ENCODE measurements around the gene SLC2A9.

SLC2A9 gene

DNA sequence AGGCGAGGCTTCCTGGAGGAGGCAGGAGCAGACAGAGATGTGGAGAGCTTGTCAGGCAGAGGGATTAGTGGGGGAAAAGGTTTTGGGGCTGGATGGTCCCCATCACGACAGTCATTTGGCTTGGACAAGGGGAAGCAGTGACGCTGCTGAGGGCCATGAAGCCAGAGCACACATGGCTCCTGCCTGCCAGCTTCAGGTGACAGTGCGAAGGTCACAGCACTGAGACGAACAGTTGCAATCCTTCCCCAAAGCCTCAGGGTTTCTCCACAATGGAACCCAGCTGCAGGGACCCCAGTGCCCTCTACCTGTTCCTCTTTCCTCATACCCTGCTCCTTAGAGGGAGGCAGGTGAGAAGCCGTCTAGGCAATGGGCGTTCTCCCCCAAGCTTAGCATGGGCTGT lies 129.6 kb downstream of the SLC2A9 start:
- no peak for DNase-seq (ENCODE audit: low spot score)

DNA sequence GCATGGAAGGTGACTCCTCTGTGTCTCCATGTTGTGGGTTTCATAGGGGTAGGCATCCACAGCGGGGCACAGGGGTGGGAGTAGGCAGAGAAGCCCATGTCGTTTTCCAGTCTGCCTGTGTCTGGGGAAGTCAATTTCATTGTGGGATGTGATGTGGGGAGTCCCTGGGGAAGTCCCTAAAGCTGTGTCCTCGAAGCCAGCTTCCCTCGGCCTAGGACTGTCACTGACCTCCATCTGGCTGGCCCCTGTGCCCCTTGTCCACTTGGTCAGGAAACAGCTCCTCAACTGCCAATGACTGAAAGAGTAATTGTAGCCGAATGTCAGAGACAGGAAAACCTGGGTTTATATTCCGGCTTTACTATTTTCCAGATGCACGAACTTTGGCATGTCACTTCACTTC lies 130.2 kb downstream of the SLC2A9 start:
- DNase-seq (ENCODE audit: low spot score) = no peak

DNA sequence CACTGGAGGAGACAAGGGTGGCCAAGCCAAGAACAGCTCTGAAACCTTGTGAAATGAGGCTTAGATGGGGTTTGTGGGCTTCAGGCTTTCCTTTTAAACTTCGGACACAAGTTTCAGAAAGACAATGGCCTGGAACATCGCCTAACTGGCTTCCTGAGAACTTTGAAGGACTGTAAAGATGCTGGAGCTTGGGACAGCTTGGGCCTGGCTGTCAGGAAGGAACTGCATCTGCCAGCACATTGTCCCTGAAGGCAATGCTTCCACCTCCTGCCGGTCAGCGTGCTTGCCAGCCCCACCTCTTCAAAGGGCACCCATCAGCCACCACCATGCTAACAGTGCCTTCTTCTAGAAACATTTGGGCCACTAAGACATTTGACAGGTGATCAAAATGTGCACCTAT lies 132.0 kb downstream of the SLC2A9 start:
- no peak for DNase-seq (ENCODE audit: low spot score)

DNA sequence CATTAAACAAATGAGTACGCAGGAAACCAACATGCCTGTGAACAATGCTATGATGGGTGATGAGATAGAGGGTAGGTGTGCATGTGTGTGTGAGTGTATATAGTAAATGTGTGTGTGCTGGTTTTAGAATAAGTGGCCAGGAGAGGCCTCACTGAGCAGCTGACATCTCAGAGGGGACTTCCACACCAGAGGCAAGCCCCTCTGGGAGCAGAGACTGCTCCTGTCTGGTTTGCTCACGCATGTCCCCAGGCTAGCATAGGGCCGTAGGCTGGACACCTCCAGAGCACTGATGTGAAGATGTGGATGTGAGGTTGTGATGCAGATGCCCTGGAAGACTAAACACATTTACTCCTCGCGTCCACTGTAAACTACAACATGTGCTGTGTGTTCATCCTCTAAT lies 135.3 kb downstream of the SLC2A9 start:
- DNase-seq (ENCODE audit: low spot score) = no peak

DNA sequence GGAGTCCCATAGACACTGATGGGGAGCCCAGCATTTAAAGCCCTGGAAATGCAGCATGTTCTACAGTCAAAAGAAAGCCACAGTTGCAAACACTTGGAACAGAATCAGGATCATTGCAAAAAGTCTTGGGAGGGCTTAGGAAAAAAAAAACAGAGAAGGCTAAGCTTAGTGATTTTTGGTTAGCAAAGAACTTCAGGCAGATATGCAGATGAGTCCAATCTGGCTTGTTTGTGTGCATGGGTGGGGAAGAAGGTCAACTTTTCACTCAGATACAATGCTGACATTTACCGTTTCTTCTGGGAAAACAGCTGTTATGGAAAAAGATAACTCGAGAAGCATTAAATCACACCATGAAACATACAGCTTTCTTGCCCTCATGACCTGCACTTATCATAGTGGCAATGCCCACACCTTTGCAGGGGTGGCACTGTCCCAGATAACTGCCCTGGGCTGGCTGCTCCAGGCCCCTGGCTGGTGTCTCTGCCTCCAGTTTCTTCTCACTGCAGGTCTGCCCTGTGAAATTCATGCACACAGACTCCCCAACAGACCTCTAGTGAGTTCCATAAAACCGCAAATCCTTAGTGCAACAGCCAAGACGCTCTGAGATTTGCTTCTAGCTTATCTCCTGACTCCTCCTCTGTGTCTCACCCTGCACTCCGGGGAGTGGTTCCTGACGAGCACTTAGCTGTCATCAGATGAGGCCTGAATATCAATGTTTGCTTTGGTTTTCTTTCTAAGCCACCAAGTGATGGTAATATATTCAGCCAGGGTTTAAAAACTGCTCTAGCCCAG lies 140.7 kb downstream of the SLC2A9 start:
- DNase-seq (ENCODE audit: low spot score) = no peak

DNA sequence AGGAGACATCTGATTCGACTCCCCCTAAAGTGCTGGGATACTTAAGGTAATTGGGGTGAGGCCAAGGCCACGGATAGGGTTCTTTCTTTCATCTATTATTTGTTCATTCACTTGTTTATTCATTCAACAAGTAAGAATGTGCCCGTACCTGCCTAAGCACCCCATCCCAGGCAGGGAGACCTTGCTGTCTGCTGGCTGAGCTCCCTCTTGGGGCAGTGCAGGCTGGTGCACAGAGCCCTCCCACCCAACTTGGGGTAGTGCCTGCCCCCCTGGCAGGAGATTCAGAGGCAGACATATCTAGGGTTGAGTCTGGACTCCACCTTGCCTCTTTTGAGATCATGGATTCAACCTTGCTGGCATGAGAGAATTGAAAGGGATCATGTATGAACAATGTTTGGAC lies 144.2 kb downstream of the SLC2A9 start:
- DNase-seq (ENCODE audit: low spot score) = no peak

DNA sequence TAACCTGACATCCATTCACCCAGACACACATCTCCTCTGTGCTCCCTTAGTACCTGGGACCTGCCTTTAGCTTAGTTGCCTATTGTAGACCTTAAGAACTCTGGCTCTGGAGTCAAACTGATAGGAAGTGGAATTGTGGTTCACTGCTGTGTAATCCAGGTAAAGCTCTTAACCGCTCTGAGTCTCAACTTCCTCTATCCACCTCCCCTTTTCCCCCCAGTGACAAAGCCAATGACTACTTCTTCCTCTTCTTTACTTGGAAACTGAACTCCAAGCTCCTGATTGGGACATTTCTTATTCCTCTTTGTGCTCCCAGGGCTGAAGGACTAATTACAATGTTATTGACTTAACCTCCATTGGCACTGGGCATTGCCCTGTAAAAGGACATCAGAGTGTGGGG lies 145.8 kb downstream of the SLC2A9 start:
- no peak for DNase-seq (ENCODE audit: low spot score)

DNA sequence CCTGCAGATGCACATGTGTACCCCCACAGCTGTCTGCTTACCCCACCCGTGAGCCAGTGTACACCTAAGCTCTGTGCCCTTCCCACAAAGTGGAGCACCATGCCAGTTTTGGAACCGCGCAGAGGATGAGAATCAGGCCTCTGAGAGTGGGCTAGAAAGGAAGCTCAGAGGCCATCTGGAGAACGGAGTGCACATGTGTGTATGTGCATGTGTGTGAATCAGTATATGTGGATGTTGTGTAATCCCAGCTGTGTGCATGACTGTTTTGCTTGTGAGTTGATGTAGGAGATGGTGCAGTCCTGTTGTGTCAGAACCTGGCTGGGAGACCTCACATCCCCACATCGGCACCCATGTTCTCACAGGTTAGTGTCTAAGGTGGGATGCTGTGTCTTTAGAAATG lies 146.9 kb downstream of the SLC2A9 start:
- DNase-seq (ENCODE audit: low spot score) = no peak

DNA sequence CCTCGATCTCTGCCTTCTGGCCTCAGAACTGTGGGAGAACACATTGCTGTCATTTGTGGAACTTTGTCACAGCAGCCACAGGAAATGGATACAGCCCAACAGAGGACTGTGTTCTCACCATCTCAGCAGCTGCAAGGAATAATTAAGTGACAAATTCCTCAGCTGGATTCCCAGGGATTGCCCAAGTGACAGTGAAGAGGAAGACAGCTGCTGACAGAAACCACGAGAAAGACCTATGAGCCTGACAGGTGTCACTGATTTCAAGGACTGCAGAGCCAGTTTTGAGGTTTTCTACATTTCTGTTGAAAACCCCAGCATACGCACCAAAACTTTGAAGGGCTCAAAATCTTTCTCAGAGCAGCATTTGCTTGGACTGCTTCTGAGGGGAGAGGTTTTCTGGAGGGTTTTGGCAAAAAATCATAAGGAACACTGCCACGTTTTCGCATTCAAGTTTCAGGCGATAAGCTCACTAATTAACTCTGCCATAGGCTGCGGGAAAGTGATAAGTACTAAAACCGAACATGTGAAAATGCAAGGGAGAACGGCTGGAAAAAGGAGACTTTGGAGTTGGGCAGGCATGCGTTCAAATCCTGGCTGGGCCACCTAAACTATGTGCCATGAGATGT lies 151.0 kb downstream of the SLC2A9 start:
- no peak for DNase-seq (ENCODE audit: low spot score)

DNA sequence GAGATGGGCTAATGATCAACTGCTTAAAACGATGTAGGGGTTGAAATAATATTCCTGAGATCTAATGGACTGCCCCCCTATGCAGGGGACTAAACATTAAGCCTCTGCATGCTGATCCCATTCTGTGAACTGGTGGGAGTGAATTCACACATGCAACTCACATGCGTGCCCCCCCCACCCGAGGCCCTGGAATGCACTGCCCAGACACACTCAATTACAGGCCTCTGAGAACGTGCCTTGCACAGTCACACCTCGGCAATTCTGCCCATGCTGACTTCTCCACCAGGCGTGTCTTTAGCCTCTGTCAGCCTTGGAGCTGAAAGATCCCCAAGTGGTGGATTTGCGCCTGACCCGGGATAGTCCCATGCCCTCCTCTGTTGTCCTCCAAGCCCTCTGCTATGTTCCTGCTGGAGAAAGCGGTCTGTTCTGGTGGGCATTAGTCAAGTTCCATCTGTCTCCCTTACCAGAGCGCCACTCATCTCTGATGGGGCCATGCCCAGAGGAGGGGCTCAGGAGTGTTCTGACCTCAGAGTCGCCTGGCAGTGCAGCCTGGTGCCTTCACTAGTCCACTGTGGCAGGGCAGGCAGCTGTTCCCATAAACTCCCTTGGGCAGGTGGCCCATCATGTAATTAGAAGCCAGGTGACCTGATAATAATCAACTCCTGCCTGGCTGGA lies 153.4 kb downstream of the SLC2A9 start:
- no peak for DNase-seq (ENCODE audit: low spot score)

DNA sequence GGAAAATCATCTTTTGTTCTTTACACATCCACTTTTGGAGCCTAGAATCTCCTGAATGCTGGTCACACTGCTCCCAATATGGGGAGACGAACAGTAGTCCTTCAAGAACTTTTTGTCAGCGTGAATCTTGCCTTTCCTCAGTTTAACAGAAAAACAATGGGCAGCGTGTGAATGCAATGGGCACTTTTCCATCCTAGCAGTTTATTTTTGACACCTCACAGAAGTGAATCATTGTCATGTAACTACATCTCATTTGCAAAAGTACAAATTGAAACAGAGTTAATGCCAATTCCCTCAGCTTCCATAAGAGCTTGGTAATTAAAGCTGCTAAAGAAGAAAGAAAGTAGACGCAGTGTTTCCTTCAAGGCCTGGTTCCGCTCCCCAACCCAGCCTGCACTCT lies 154.4 kb downstream of the SLC2A9 start:
- DNase-seq (ENCODE audit: low spot score) = no peak

DNA sequence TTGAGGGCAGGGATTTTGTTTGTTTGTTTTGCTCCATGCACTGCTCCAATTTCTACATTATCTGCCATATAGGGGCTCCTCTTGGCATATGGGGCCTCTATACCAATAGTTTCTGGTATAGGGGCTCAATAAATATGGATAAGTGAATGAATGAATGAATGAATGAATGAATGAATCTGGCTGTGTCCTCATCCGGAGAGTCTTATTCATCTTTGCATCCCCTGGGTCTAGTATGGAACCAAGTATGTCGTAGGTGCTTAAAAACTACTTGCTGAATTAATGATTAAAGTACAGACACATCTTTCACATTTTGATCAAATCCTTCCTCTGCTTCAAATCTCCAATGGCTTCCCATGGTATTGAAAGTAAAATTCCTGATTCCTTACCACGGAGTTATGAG lies 159.7 kb downstream of the SLC2A9 start:
- DNase-seq (ENCODE audit: low spot score) = no peak

DNA sequence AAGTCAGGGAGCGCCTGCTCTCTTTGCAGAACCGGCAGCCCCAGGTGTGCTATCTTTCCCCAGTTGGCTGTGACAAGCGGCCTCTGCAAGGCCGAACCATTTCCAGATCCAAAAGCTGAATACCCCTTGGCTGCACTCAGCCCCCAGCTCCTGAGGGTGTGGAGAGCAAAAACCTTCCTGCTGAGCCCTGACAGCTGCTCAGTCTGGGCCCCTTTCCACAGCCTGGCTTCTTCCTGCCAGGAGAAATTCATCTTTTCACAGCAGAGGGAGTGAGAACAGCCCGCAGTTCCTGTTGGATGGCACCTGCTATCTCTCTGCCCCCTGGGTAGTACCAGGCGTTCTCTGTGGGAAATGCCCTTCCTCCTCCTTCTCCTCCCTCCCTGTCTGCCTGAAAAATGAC lies 161.5 kb downstream of the SLC2A9 start:
- no peak for DNase-seq (ENCODE audit: low spot score)

DNA sequence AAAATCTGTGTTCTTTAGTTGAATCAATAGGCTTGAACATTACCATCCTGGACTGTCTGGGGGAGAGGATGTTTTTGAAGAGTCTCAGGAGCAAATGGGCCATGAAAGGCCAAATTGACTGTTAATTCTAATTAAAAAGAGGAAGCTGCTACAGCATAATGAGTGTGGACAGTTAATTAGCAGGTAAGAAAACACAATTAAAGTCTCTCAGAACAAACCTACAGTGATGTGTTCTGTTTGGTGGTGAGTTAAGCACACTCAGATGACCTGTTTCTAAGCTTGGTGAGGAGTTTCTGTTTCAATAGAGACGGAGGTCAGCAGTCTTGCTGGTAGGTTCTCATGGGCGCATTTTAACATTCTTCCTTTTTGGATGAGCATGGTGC lies 171.8 kb downstream of the SLC2A9 start:
- DNase-seq (ENCODE audit: low spot score) = no peak

DNA sequence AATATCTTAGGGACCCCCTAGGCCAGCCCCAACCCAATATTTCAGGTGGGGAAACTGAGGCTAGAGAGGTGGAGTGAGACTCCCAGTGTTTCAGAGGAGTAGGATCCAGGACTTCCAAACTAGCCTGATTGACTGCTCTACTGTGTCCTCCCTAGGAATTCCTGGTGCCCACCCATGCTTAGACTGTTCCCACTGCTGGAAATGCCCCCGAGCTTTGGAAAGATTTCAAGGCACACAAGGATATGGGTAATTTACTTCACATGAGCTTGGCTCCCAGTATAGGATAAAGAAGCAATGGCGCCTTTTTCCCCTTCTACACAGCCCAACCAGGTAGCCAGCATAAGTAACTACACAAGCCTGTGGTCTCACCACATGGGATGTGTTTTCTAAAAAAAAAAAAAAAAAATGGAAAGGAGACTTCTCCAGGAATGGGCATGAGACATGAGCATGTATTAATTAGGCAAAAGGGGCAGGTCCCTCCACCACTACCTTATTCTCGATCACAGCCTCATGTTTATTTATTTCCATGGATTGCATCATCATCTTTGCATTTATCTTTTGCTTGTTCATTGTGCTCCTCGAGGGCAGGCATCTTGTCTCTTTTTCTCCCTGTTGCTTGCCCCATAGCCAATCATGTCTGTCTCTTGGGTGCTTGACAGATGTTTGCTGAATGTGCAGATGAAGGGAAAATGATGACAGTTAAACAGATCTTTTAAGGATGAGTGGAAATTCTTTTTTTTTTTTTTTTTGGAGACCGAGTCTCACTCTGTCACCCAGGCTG lies 173.1 kb downstream of the SLC2A9 start:
- no peak for DNase-seq (ENCODE audit: low spot score)

DNA sequence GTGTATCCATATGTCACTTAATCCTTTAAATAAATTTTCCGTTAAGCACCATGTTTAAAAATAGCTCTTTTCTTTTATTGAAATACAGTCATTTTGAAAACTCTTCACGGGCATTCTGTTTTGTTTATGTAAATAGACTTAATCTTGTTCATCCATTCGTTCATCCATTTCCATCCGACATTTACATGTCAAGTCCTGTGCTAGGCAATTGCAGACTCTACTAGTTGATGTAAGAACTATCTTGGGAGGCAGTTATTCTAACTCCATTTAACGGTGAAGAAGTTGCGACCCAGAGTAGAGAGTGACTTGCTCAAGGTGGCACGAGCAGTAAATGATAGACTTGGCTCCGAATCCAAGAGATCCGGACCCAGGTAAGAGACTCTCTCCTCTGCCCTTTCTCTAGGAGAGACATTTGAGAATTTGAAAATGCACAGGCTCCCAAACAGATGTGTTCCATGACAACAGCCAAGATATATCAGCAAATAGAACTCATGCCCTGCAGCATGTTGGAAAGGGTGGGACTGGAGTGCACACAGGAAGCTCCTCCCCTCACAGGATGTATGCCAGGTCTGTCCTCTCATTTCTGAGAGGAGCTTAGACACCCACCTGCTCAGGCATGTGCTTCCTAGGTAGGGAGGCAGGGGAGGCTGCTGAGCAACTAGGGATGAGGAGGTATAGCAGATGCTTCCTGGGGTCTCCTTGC lies 175.4 kb downstream of the SLC2A9 start:
- DNase-seq (ENCODE audit: low spot score) = no peak

DNA sequence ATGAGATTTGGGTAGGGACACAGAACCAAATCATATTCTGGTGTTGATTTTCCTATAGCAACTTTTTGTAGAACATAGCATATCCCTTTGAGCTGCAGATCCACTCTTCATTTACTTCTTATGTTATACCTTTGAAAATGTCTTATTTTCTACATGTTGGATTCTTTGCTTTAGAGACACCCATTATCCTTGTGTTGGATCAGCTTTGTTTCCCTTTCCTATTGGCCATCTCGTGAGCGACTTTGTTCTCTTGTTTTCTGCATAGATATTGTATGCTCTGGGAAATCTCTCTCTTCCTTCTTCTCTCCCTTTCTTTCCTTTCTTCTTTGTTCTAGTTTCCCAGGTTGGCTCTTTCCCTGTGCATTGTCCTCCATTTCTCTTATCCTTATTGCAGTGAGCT lies 180.2 kb downstream of the SLC2A9 start:
- DNase-seq (ENCODE audit: low spot score) = no peak

DNA sequence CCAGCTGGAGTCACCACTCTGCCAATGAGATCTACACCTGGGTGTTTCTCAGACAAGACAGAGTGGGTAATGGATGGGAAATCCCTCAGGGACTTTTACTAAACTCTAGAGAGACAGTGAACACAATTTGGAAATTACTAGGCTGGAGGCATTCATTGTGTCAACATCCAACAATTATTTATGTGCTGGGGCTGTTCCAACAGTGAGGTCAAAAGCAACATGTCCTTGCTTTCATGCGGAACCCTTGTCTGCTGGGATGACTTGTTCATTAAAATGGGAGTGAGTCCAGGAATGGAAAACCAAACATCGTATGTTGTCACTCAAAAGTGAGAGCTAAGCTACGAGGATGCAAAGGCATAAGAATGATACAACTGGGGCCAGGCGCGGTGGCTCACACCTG lies 185.9 kb downstream of the SLC2A9 start:
- no peak for DNase-seq (ENCODE audit: low spot score)

DNA sequence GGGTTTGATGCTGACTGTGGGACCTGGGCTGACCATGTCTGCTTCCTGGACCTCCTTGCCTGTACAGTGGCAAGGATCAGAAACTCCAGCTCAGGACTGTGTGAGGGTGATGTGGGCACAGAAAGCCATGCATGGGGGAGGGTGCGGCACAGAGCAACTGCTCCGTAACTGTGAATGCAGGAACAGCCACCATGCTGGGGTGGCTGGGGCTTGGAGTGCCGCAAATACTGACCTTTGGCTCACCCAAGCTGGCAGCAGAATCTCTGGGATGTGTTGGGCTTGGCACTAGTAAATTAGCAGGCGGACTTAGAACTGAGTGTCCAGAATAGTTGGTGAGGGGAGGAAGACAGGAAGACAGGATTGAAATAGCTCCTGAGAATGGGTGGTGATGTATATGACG lies 187.9 kb downstream of the SLC2A9 start:
- no peak for DNase-seq (ENCODE audit: low spot score)

DNA sequence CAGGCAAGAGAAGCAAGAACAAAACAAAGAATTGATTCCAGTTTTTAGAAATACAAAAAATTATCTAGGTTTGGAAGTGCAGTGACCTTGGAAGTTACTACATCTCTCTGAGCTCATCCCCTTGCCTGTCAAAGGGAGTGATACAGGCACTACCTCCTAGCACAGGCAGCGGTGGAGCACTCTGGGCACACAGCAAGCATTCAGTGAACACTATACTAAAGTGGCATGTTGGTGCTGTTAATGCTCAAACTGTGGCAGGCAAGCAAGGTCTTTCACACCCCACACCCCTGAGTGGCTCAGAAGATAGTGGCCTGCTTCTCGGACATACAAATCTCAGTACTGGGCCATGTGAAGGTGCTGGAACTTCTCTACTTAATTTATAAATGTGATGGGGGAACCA lies 188.7 kb downstream of the SLC2A9 start:
- no peak for DNase-seq (ENCODE audit: low spot score)

DNA sequence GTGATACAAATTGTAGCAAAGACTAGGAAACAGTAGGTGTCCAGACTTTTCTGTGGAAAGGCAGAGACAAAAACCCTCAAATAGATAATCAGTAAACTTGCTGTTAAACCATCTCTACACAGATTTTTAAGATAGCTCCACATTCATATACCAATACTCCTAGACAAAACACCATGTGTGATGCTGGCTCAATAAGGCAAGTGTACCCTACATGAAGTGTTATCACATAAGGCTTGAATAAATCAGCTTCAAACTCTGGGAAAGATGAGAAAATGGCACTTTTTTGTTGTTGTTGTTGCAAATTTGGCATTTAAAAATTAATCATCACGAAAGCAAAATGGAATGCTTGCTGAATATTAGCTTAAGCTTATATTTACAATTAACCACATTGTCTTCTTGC lies 194.7 kb downstream of the SLC2A9 start:
- no peak for DNase-seq (ENCODE audit: low spot score)

DNA sequence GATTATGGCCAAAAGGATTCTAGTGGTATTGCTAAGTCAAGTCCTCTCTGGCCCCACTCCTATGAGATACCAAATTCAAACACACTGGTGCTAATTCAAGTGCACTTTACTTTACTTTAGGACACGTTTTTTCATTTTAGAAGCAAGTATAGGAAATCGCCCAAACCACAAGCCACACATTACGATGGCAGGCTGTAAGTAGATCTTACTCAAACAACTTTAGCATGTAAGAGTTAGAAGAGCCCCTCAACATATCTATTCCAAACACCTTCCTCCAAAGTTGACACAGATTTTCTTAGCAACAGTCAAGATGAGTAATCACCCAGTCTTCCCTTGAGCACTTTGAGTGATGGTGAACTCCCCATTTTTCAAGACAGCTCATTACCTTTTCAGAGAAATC lies 196.2 kb downstream of the SLC2A9 start:
- DNase-seq (ENCODE audit: low spot score) = no peak

Data from globus pallidus (tissue), 1 donor.